Brain microvascular endothelial cell (primary cell): Measurements from ENCODE around the gene NECAB2.

Source experiments
- DNase-seq: peaks from one replicate; pipeline ENCODE4 v3.0.0-alpha.2; 2020
- H3K27ac ChIP-seq: fragments of 250-450 bp; sonication (Bioruptor Pico); 2 replicates; pipeline ENCODE4 v1.5.1; 2020; ENCODE audit warnings: mild to moderate bottlenecking, moderate library complexity
- H3K27me3 ChIP-seq: fragments of 250-450 bp; sonication (Bioruptor Pico); replicated peaks from 2 replicates; pipeline ENCODE4 v1.5.1; 2020; ENCODE audit warnings: mild to moderate bottlenecking
- H3K36me3 ChIP-seq: fragments of 250-450 bp; sonication (Bioruptor Pico); replicated peaks from 2 replicates; pipeline ENCODE4 v1.5.1; 2020; ENCODE audit warnings: mild to moderate bottlenecking
- H3K4me3 ChIP-seq: 2 replicates; pipeline ENCODE4 v1.5.1; 2011; ENCODE audit warnings: low read depth, mild to moderate bottlenecking, control low read depth, low read length, moderate library complexity
- CTCF ChIP-seq: IDR thresholded peaks from 2 replicates; pipeline ENCODE4 v1.5.1; 2011; ENCODE audit warnings: low read depth, mild to moderate bottlenecking, moderate library complexity, low read length, control low read depth, inconsistent platforms; ENCODE audit errors: missing control alignments
- in situ Hi-C: cut with HindIII; loops from 2 replicates; pipeline ENCODE4 v1.10.0; 2017; ENCODE audit warnings: low sequenced_read_pairs, low pct_ligation_motif_present

NECAB2 gene

GRCh38 chr16:84032458-84033178 is 64.6 kb downstream of the NECAB2 start:
- Histone ChIP-seq H3K4me3 (no peak overlapping the region), H3K27me3 (no peaks in the 10 kb centered on the region), H3K27ac (no peak overlapping the region), H3K36me3 (no peaks in the 10 kb centered on the region)
- in situ Hi-C loops, result no loop called here
- no peak for DNase-seq
- TF ChIP-seq CTCF, result no peak

- in situ Hi-C loops, result no loop called here
- no peaks in the 10 kb centered on the region for H3K27me3 ChIP-seq
- no peak for DNase-seq
- H3K36me3 ChIP-seq, result no peaks in the 10 kb centered on the region
- TF ChIP-seq CTCF, result no peak
- H3K27ac ChIP-seq, result no peak overlapping the region
- H3K4me3 ChIP-seq, result no peak overlapping the region
These were observed 65.5 kb downstream of the NECAB2 start for GRCh38 chr16:84033251-84034195.

- no peak for TF ChIP-seq CTCF
- Histone ChIP-seq H3K27ac (no peak overlapping the region), H3K27me3 (no peaks in the 10 kb centered on the region), H3K4me3 (no peak overlapping the region), H3K36me3 (no peaks in the 10 kb centered on the region)
- DNase-seq, result no peak
- in situ Hi-C loops, result no loop called here
These were observed 66.5 kb downstream of the NECAB2 start for GRCh38 chr16:84034516-84034915.

DNA sequence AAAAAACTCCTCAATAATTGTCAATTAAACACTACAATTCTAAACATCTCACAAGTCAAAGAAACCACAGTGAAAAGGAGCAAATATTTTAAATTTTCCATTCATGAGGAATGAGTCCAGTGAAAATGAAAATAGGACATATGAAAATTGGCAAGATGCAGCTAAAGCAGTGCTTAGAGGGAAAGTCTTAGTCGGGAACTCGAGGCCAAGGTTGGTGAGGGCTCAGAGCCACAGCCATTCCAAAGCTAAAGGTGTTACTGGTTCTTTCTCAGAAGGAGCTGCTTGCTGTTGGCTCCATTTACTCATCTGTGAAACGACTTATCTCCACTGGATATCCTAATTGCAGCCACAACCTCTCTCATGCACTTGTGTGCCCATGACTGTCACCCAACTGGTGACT is 68.1 kb downstream of the NECAB2 start:
- no peak for DNase-seq
- Histone ChIP-seq H3K27ac (no peak overlapping the region), H3K4me3 (no peak overlapping the region), H3K36me3 (no peaks in the 10 kb centered on the region), H3K27me3 (peaks cover 15% of the 10 kb centered on the region)
- TF ChIP-seq CTCF, result no peak
- in situ Hi-C loops, result no loop called here

DNA sequence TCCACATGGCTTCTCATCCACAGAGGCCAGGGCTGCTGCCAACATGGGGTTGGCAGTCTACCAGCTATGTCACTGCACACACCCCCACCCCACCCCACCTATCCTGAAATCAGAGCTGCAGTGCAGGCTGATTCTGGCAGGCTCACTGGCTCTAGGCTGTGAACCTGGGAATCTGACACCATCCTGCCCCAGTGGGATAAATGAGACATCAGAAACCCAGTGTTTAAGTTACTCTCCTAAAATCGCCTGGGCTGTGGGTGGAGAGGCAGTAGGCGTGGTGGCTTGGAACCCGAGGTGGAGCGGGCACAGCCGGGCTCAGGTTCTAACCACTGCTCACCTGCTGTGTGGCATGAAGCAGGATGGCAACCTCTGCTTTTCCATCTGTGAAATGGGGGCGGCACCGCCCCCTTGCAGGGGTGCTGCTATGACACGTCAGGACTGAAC is 69.0 kb downstream of the NECAB2 start:
- no peak for DNase-seq
- TF ChIP-seq CTCF, result no peak
- H3K27me3 ChIP-seq, result peaks cover 19% of the 10 kb centered on the region
- no peak overlapping the region for H3K27ac ChIP-seq
- in situ Hi-C loops, result no loop called here
- no peaks in the 10 kb centered on the region for H3K36me3 ChIP-seq
- H3K4me3 ChIP-seq, result no peak overlapping the region
